Activated CD4-positive, alpha-beta T cell treated with anti-CD3 and anti-CD28 coated beads for 48 hours (primary cell): ENCODE data around the gene OR5T3.
"Not testable (repeated sequence)": the region's sequence is repeated elsewhere in the genome, so short reads cannot be mapped to it uniquely, and the experiment has no call there.

Experiments
- DNase-seq: peaks from one replicate; pipeline ENCODE4 v3.0.0-alpha.2; 2020

Gene OR5T3

GRCh38 chr11:56251954-56252353 lies at the start of gene OR5T3:
OR5T3 (plus strand) TSS chr11:56252254; CDS start chr11:56252254, 0 bp downstream.
- no peak for DNase-seq

- DNase-seq = no peak
Measured at GRCh38 chr11:56207790-56208189, 44.3 kb upstream of the OR5T3 start.

- no peak for DNase-seq
Measured at GRCh38 chr11:56214537-56214936, 37.5 kb upstream of the OR5T3 start.

- DNase-seq = not testable (repeated sequence)
Measured at GRCh38 chr11:56219735-56220134, 32.3 kb upstream of the OR5T3 start.

- DNase-seq = no peak
Measured at GRCh38 chr11:56234155-56234554, 17.9 kb upstream of the OR5T3 start, which contains the start of gene OR5T2. OR5T2 (minus strand) TSS chr11:56234255; CDS start chr11:56233062, 1,193 bp downstream.

- no peak for DNase-seq
Measured at GRCh38 chr11:56271092-56271491, 19.0 kb downstream of the OR5T3 start.

- DNase-seq = no peak
Measured at GRCh38 chr11:56273854-56274253, 21.8 kb downstream of the OR5T3 start, which contains the start of gene OR5T1. OR5T1 (plus strand) TSS chr11:56274154; CDS start chr11:56275639, 1,485 bp downstream.

- no peak for DNase-seq
Measured at GRCh38 chr11:56292154-56292553, 40.1 kb downstream of the OR5T3 start, which contains the start of gene OR8H1. OR8H1 (minus strand) TSS chr11:56292254; CDS start chr11:56291062, 1,192 bp downstream.

GRCh38 chr11:56296898-56297297 lies 44.8 kb downstream of the OR5T3 start:
- DNase-seq = no peak
